MV-4-11 (cell line): ENCODE results near the gene MRPL30.
"Not testable (repeated sequence)": the region's sequence is repeated elsewhere in the genome, so short reads cannot be mapped to it uniquely, and the experiment has no call there.

Experiments used
- DNase-seq: peaks from one replicate; lab custom pipeline; 2025; lab: John Stamatoyannopoulos, UW

MRPL30 gene

GRCh38 chr2:99184811-99185210 lies 3.8 kb downstream of the MRPL30 start:
- no peak for DNase-seq

- DNase-seq, result no peak
Observed at GRCh38 chr2:99187011-99187410, 6.0 kb downstream of the MRPL30 start.

- no peak for DNase-seq
Observed at GRCh38 chr2:99188357-99188756, 7.4 kb downstream of the MRPL30 start.

GRCh38 chr2:99190548-99190947 lies 9.6 kb downstream of the MRPL30 start:
- DNase-seq, result no peak

- not testable (repeated sequence) for DNase-seq
Observed at GRCh38 chr2:99192364-99192763, 11.4 kb downstream of the MRPL30 start.

GRCh38 chr2:99198103-99198841 lies 17.3 kb downstream of the MRPL30 start:
- DNase-seq, result no peak

GRCh38 chr2:99200076-99200800 lies 19.3 kb downstream of the MRPL30 start:
- peak; percentile 8 for DNase-seq

GRCh38 chr2:99201959-99202678 lies 21.1 kb downstream of the MRPL30 start:
- DNase-seq, result no peak

GRCh38 chr2:99205491-99205890 lies 24.5 kb downstream of the MRPL30 start:
- DNase-seq, result no peak

GRCh38 chr2:99216096-99216495 lies 35.1 kb downstream of the MRPL30 start:
- no peak for DNase-seq

- DNase-seq, result no peak
Observed at GRCh38 chr2:99217929-99218501, 37.0 kb downstream of the MRPL30 start.

GRCh38 chr2:99233177-99233576 lies 52.2 kb downstream of the MRPL30 start:
- DNase-seq, result not testable (repeated sequence)

- DNase-seq, result no peak
Observed at GRCh38 chr2:99238599-99238998, 57.6 kb downstream of the MRPL30 start.

- DNase-seq, result no peak
Observed at GRCh38 chr2:99240431-99240830, 59.4 kb downstream of the MRPL30 start.

GRCh38 chr2:99242151-99242550 lies 61.2 kb downstream of the MRPL30 start:
- no peak for DNase-seq
